Measurements from ENCODE around the gene PROM1. TPM values are rescaled to one million over a fixed set of nuclear protein-coding genes. Genes with fewer than 3 reads are reported as not detected.

PROM1 gene
- total and polyA plus RNA-seq, 8 donors: 19.7 to 51.6 (median 22.2) TPM

DNA sequence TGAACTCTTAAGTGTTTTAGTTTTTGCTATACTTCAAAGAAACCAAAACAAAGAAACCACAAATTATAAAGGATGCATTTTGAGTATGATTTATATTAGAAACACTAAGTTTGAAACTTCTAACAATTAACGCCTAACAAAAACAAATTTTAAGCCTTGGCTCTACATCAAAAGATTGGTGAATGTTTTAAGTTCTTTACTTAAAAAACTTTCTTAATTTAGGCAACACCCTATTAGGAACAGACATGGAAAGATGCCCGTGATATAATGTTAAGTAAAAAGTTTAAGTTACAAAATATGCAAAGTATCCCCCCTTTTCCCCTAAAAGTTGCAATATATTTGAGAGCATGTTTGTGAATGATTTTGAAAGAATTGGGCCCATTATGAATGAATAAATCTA is 21.2 kb downstream of the PROM1 start:
- ATAC-seq (no peak), DNase-seq (no peak), FAIRE-seq (no peak)
- Histone ChIP-seq H3K36me3 (no peaks in the 10 kb centered on the region), H3K4me1 (peaks cover 0 to 2% (median 0%) of the 10 kb centered on the region in 3 donors), H3K27ac (no peak overlapping the region), H3K4me3 (no peak overlapping the region), H3K9me3 (no peaks in the 10 kb centered on the region), H3K27me3 (no peaks in the 10 kb centered on the region)
- 80 to 81% methylated on average over 2 of the region's 2 CpGs for WGBS, 2 donors
- intact Hi-C loops (cut with DNase I): no loop called here
- TF ChIP-seq, protein P1, sequence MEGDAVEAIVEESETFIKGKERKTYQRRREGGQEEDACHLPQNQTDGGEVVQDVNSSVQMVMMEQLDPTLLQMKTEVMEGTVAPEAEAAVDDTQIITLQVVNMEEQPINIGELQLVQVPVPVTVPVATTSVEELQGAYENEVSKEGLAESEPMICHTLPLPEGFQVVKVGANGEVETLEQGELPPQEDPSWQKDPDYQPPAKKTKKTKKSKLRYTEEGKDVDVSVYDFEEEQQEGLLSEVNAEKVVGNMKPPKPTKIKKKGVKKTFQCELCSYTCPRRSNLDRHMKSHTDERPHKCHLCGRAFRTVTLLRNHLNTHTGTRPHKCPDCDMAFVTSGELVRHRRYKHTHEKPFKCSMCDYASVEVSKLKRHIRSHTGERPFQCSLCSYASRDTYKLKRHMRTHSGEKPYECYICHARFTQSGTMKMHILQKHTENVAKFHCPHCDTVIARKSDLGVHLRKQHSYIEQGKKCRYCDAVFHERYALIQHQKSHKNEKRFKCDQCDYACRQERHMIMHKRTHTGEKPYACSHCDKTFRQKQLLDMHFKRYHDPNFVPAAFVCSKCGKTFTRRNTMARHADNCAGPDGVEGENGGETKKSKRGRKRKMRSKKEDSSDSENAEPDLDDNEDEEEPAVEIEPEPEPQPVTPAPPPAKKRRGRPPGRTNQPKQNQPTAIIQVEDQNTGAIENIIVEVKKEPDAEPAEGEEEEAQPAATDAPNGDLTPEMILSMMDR (IDR thresholded peaks at IDR 0.05): no peak

DNA sequence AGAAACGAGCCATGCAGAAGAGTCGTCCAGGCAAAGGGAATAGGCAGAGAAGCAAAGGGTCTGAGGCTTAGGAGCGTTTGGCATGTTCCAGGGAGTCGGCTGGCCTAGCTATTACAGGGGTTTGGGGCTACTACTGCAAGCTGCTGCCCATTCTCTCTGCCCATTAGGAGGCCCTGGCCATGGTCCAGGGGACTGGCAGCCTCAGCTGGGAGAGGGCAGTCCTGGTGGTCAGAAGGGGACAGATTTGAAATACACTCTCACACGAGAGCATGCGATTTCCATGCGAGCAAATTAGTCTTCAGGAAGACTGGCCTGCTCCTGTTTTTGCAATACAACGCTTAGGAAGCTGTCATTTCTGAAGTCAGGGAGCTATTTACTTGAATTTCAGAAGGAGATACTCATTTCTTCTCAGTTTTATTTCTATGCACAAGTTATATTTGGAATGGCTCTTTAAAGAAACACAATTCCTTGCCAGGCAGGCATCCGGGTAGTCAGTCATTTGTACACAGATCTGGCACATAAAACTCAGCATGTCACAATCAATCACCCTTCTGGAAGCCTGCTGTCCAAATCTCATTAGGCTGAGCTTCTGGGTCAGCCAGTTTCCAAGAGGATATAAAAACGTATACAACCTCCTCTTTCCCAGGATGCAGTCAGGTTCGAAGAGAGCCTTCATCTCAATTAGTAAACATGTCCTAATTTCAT is 27.0 kb downstream of the PROM1 start:
- FAIRE-seq (no peak), DNase-seq (peak in 1 of 6 donors; percentile 45), ATAC-seq (peak in 2 of 4 donors; percentile 42 to 44)
- Histone ChIP-seq H3K36me3 (no peaks in the 10 kb centered on the region), H3K27ac (peak overlapping the region in 2 of 4 donors; percentile 26 to 51), H3K4me3 (no peak overlapping the region), H3K9me3 (no peaks in the 10 kb centered on the region), H3K4me1 (peaks cover 0 to 6% (median 0%) of the 10 kb centered on the region in 3 donors), H3K27me3 (no peaks in the 10 kb centered on the region)
- TF ChIP-seq, protein P1 (IDR thresholded peaks at IDR 0.05): no peak
- 33 to 38% methylated on average over 11 of the region's 11 CpGs for WGBS, 2 donors
- intact Hi-C loops (cut with DNase I): no loop called here

DNA sequence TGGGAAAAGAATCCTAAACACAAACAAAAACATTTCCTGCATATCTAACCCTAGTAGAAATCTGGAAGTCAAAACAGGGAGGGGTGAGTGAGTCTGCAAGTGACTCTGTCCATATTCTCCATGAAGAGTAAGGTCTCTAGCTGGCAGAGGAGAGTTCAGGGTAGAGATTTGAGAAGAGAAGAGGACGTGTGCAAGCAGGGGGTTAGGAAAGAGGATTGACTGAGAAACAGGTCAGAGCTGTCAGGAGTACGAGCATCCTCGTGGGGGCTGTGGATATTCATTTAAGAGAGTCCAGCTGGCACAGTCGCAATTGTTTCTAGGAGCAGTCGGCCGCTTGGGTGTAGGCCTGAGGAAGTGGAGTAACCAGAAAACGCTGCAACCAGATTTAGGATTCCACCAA is 27.9 kb downstream of the PROM1 start:
- Histone ChIP-seq H3K27me3 (no peaks in the 10 kb centered on the region), H3K4me1 (peaks cover 0 to 6% (median 0%) of the 10 kb centered on the region in 3 donors), H3K4me3 (no peak overlapping the region), H3K27ac (no peak overlapping the region), H3K9me3 (no peaks in the 10 kb centered on the region), H3K36me3 (no peaks in the 10 kb centered on the region)
- 47 to 60% methylated on average over 7 of the region's 7 CpGs for WGBS, 2 donors
- no peak for DNase-seq
- intact Hi-C loops (cut with DNase I): no loop called here
- no peak for FAIRE-seq
- no peak for ATAC-seq
- TF ChIP-seq, protein P1 (IDR thresholded peaks at IDR 0.05): no peak

DNA sequence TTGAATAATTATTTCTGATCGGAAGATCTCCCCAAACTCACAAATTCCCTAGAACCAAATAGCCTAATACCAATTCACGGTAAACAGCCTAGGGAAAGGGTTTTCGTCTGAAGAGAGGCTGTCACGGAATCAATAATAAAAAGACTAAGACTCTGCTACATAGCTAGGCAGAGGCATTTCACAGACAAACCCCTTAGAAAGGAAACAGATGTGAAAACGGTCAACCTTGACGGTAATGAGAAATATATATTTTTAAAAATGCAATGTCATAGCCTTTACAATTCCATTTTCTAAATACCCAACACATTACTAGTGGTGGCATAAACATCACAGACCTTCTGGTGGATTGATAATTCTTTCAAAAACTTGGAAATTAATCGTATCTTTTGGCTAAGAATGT is 28.4 kb downstream of the PROM1 start:
- intact Hi-C loops (cut with DNase I): no loop called here

More for the DNA sequence above, 28.4 kb downstream of the PROM1 start:
- TF ChIP-seq, protein P1 (IDR thresholded peaks at IDR 0.05): no peak
- Histone ChIP-seq H3K4me3 (no peak overlapping the region), H3K27ac (no peak overlapping the region), H3K4me1 (peaks cover 0 to 6% (median 0%) of the 10 kb centered on the region in 3 donors), H3K9me3 (no peaks in the 10 kb centered on the region), H3K36me3 (no peaks in the 10 kb centered on the region), H3K27me3 (no peaks in the 10 kb centered on the region)
- DNase-seq (no peak), FAIRE-seq (no peak), ATAC-seq (no peak)
- 65 to 71% methylated on average over 7 of the region's 7 CpGs for WGBS, 2 donors
